ENCODE results near the gene TKTL1. TPM values are rescaled to one million over a fixed set of nuclear protein-coding genes. Genes with fewer than 3 reads are reported as not detected.
"Not testable (repeated sequence)": the region's sequence is repeated elsewhere in the genome, so short reads cannot be mapped to it uniquely, and the experiment has no call there.

Gene TKTL1
- total RNA-seq (2021) (not detected in 2 replicates), Bru-seq, nascent RNA (not detected), BruChase-seq, experiment 1, labeled RNA remaining after a 2-hour chase (not detected), BruChase-seq, experiment 2, labeled RNA remaining after a 6-hour chase (not detected)
- long read RNA-seq, result 0 reads

DNA sequence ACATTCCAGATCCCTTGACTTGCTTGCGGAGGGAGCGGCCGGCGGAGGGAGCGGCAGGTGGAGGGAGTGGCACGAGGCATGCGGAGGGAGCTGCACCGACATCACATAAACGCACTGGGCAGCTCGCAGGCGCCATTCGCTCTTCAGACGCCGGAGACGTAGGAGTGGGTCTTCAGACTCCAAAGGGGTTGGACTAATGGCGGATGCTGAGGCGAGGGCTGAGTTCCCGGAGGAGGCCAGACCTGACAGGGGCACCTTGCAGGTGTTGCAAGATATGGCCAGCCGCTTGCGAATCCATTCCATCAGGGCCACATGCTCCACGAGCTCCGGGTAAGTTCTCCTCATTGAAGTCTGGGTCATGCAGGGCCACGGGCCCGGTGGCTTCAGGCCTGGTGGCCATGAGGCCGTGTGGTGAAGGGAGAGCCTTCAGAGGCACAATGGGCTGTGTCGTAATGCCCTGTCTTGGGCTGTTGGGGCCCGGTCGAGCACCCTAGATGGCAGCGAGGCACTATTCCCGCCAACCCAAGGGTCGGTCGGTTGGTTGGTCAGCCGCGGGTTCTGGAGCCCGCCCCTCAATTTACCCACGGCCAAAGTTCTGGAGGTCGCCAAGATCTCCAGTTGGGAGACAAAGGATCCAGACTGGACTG lies at the start of gene TKTL1:
TKTL1 (plus strand) TSS at position 132 of the 647 bp plus-strand sequence; CDS start at position 197, 65 bp downstream.
- no peak for DNase-seq
- H2AFZ ChIP-seq, result no peak within 1 kb of the TSS
- TF ChIP-seq, protein P1, sequence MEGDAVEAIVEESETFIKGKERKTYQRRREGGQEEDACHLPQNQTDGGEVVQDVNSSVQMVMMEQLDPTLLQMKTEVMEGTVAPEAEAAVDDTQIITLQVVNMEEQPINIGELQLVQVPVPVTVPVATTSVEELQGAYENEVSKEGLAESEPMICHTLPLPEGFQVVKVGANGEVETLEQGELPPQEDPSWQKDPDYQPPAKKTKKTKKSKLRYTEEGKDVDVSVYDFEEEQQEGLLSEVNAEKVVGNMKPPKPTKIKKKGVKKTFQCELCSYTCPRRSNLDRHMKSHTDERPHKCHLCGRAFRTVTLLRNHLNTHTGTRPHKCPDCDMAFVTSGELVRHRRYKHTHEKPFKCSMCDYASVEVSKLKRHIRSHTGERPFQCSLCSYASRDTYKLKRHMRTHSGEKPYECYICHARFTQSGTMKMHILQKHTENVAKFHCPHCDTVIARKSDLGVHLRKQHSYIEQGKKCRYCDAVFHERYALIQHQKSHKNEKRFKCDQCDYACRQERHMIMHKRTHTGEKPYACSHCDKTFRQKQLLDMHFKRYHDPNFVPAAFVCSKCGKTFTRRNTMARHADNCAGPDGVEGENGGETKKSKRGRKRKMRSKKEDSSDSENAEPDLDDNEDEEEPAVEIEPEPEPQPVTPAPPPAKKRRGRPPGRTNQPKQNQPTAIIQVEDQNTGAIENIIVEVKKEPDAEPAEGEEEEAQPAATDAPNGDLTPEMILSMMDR (conservative IDR thresholded peaks at IDR 0.05), result no peak
- TF ChIP-seq EZH2 (IDR thresholded peaks at IDR 0.05; ENCODE audit: low read depth), result no peak
- H3K4me1 ChIP-seq (replicated peaks; ENCODE audit: insufficient read depth), result 0 out of 2 replicates have a peak, but pooled peaks cover 4% of the 10 kb centered on the region
- H3K4me2 ChIP-seq, result peak within 1 kb of the TSS; percentile 56
- no peaks in the 10 kb centered on the region for H3K9me3 ChIP-seq (ENCODE audit: insufficient read depth, low read depth)
- ChIA-PET POLR2A (ENCODE audit: unreplicated experiment) (no interaction called here), CTCF (no interaction called here)
- BruUV-seq (replicated peaks), result no TSS peak
- no peak within 1 kb of the TSS for H3K4me3 ChIP-seq
- intact Hi-C loops (cut with micrococcal nuclease; ENCODE audit: unreplicated experiment), result no loop called here
- H3F3A ChIP-seq (ENCODE audit: insufficient read depth, low read depth), result no peaks in the 10 kb centered on the region
- no peaks in the 10 kb centered on the region for H3K9me2 ChIP-seq (ENCODE audit: insufficient read depth)
- no peaks in the 10 kb centered on the region for H3K27me3 ChIP-seq (ENCODE audit: insufficient read depth, low read depth)
- H3K27ac ChIP-seq, result no peak within 1 kb of the TSS
- no peaks in the 10 kb centered on the region for H4K20me1 ChIP-seq (ENCODE audit: insufficient read depth)
- no peaks in the 10 kb centered on the region for H3K36me3 ChIP-seq (ENCODE audit: low read depth)
- H3K79me2 ChIP-seq (ENCODE audit: low read depth), result no peaks in the 10 kb centered on the region

- H3K36me3 ChIP-seq (ENCODE audit: low read depth); H3K27ac ChIP-seq; H3K27me3 ChIP-seq (ENCODE audit: insufficient read depth, low read depth); POLR2A ChIA-PET (ENCODE audit: unreplicated experiment); H3K9me3 ChIP-seq (ENCODE audit: insufficient read depth, low read depth); H3K4me1 ChIP-seq (replicated peaks; ENCODE audit: insufficient read depth); H3K9me2 ChIP-seq (ENCODE audit: insufficient read depth); H3K4me3 ChIP-seq; intact Hi-C loops (cut with micrococcal nuclease; ENCODE audit: unreplicated experiment); H3K79me2 ChIP-seq (ENCODE audit: low read depth); H4K20me1 ChIP-seq (ENCODE audit: insufficient read depth); H3K4me2 ChIP-seq; H2AFZ ChIP-seq; CTCF ChIA-PET; H3F3A ChIP-seq (ENCODE audit: insufficient read depth, low read depth): not testable (repeated sequence)
- BruUV-seq (replicated peaks), result TSS peak; percentile 79
- peak in 1 of 2 experiments; percentile 8 for DNase-seq
Observed at GRCh38 chrX:154247377-154248045, 48.1 kb upstream of the TKTL1 start.

DNA sequence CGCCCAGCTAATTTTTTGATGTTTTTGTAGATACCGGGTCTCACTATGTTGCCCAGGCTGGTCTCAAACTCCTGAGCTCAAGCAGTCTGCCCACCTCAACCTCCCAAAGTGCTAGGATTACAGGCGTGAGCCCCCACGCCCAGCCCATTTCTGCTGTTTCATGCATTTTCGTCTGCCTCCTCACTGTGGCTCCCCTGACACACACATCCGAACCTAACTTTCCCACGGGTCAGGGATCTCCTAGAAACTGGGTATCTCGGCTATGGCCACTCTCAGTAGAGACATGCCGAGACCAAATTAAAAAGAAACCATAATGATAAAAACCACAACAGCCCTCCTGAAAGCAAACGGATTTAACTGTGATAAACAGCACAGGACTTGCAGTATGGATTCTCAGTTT lies 47.5 kb upstream of the TKTL1 start:
- intact Hi-C loops (cut with micrococcal nuclease; ENCODE audit: unreplicated experiment); H3K4me3 ChIP-seq; H3K27ac ChIP-seq; H3K36me3 ChIP-seq (ENCODE audit: low read depth); H2AFZ ChIP-seq; H3K9me2 ChIP-seq (ENCODE audit: insufficient read depth); POLR2A ChIA-PET (ENCODE audit: unreplicated experiment); H3K9me3 ChIP-seq (ENCODE audit: insufficient read depth, low read depth); H3F3A ChIP-seq (ENCODE audit: insufficient read depth, low read depth); DNase-seq; H3K79me2 ChIP-seq (ENCODE audit: low read depth); H3K4me2 ChIP-seq; H4K20me1 ChIP-seq (ENCODE audit: insufficient read depth); CTCF ChIA-PET; BruUV-seq (replicated peaks); H3K4me1 ChIP-seq (replicated peaks; ENCODE audit: insufficient read depth); H3K27me3 ChIP-seq (ENCODE audit: insufficient read depth, low read depth): not testable (repeated sequence)

GRCh38 chrX:154257282-154257681 lies 38.3 kb upstream of the TKTL1 start, which contains the start of gene OPN1MW3:
TSS of gene OPN1MW3 (plus strand) at chrX:154257582. CDS start at chrX:154257620, 38 bp downstream.
- H2AFZ ChIP-seq; H3K27ac ChIP-seq; H3K36me3 ChIP-seq (ENCODE audit: low read depth); POLR2A ChIA-PET (ENCODE audit: unreplicated experiment); BruUV-seq (replicated peaks); H3F3A ChIP-seq (ENCODE audit: insufficient read depth, low read depth); H3K4me1 ChIP-seq (replicated peaks; ENCODE audit: insufficient read depth); H3K9me2 ChIP-seq (ENCODE audit: insufficient read depth); intact Hi-C loops (cut with micrococcal nuclease; ENCODE audit: unreplicated experiment); CTCF ChIA-PET; H3K4me3 ChIP-seq; H3K4me2 ChIP-seq; H3K27me3 ChIP-seq (ENCODE audit: insufficient read depth, low read depth); H3K9me3 ChIP-seq (ENCODE audit: insufficient read depth, low read depth); H4K20me1 ChIP-seq (ENCODE audit: insufficient read depth); H3K79me2 ChIP-seq (ENCODE audit: low read depth); DNase-seq: not testable (repeated sequence)

GRCh38 chrX:154258711-154259110 lies 36.9 kb upstream of the TKTL1 start:
- H3K79me2 ChIP-seq (ENCODE audit: low read depth); POLR2A ChIA-PET (ENCODE audit: unreplicated experiment); CTCF ChIA-PET; H3K4me2 ChIP-seq; H3F3A ChIP-seq (ENCODE audit: insufficient read depth, low read depth); H3K4me1 ChIP-seq (replicated peaks; ENCODE audit: insufficient read depth); H3K36me3 ChIP-seq (ENCODE audit: low read depth); BruUV-seq (replicated peaks); intact Hi-C loops (cut with micrococcal nuclease; ENCODE audit: unreplicated experiment); H4K20me1 ChIP-seq (ENCODE audit: insufficient read depth); H3K4me3 ChIP-seq; H3K9me2 ChIP-seq (ENCODE audit: insufficient read depth); H3K27ac ChIP-seq; H3K9me3 ChIP-seq (ENCODE audit: insufficient read depth, low read depth); H2AFZ ChIP-seq; H3K27me3 ChIP-seq (ENCODE audit: insufficient read depth, low read depth); DNase-seq: not testable (repeated sequence)

- POLR2A ChIA-PET (ENCODE audit: unreplicated experiment); DNase-seq: not testable (repeated sequence)
Observed at GRCh38 chrX:154263072-154263471, 32.5 kb upstream of the TKTL1 start.

More at GRCh38 chrX:154263072-154263471, 32.5 kb upstream of the TKTL1 start:
- H3K9me2 ChIP-seq (ENCODE audit: insufficient read depth); H3K4me2 ChIP-seq; H3K27ac ChIP-seq; H3K4me3 ChIP-seq; H3K79me2 ChIP-seq (ENCODE audit: low read depth); intact Hi-C loops (cut with micrococcal nuclease; ENCODE audit: unreplicated experiment); BruUV-seq (replicated peaks); CTCF ChIA-PET; H3K27me3 ChIP-seq (ENCODE audit: insufficient read depth, low read depth); H3K4me1 ChIP-seq (replicated peaks; ENCODE audit: insufficient read depth); H3F3A ChIP-seq (ENCODE audit: insufficient read depth, low read depth); H3K36me3 ChIP-seq (ENCODE audit: low read depth); H4K20me1 ChIP-seq (ENCODE audit: insufficient read depth); H2AFZ ChIP-seq; H3K9me3 ChIP-seq (ENCODE audit: insufficient read depth, low read depth): not testable (repeated sequence)

Data from PC-9 (cell line).